RWPE2 (cell line): ENCODE measurements around the gene CFAP90.

Experiments used
- ATAC-seq: fragments of 200-7000 bp; cut with Tn5 transposase; 3 replicates; pipeline ENCODE4 v1.9.1; 2021; ENCODE audit warnings: low read depth
- DNase-seq: peaks from one replicate; pipeline ENCODE4 v3.0.0-alpha.2; 2020; ENCODE audit warnings: low spot score
- H3K27ac ChIP-seq: fragments of 450-650 bp; 2 replicates; pipeline ENCODE4 v1.5.1; 2017; ENCODE audit warnings: mild to moderate bottlenecking; ENCODE audit not compliant: poor library complexity, severe bottlenecking
- H3K27me3 ChIP-seq: fragments of 250-450 bp; sonication (Bioruptor Pico); 2 replicates; pipeline ENCODE4 v1.5.1; 2021; ENCODE audit warnings: mild to moderate bottlenecking, moderate library complexity; ENCODE audit not compliant: insufficient read depth, poor library complexity, severe bottlenecking
- H3K36me3 ChIP-seq: fragments of 250-450 bp; sonication (Bioruptor Pico); 2 replicates; pipeline ENCODE4 v1.5.1; 2020; ENCODE audit warnings: low read depth, mild to moderate bottlenecking, moderate library complexity
- H3K4me1 ChIP-seq: fragments of 250-450 bp; sonication (Bioruptor Pico); 2 replicates; pipeline ENCODE4 v1.5.1; 2021; ENCODE audit warnings: mild to moderate bottlenecking, moderate library complexity; ENCODE audit not compliant: insufficient read depth, poor library complexity, severe bottlenecking
- H3K4me3 ChIP-seq: fragments of 250-450 bp; sonication (Bioruptor Pico); 2 replicates; pipeline ENCODE4 v1.5.1; 2021; ENCODE audit warnings: mild to moderate bottlenecking, moderate library complexity; ENCODE audit not compliant: severe bottlenecking
- H3K9me3 ChIP-seq: fragments of 250-450 bp; sonication (Bioruptor Pico); 2 replicates; pipeline ENCODE4 v1.5.1; 2021; ENCODE audit warnings: mild to moderate bottlenecking, moderate library complexity; ENCODE audit not compliant: severe bottlenecking
- CTCF ChIP-seq: fragments of 450-650 bp; IDR thresholded peaks from one replicate; pipeline ENCODE4 v1.5.1; 2017; ENCODE audit warnings: mild to moderate bottlenecking, moderate library complexity; ENCODE audit not compliant: poor library complexity, severe bottlenecking

The CFAP90 gene

GRCh38 chr5:7823594-7823993, 27.3 kb downstream of the CFAP90 start:
- no peaks in the 10 kb centered on the region for H3K27me3 ChIP-seq
- no peak for ATAC-seq
- DNase-seq: no peak

GRCh38 chr5:7822449-7822848, 28.5 kb downstream of the CFAP90 start:
- Histone ChIP-seq H3K36me3 (no peaks in the 10 kb centered on the region), H3K27me3 (peaks cover 3% of the 10 kb centered on the region), H3K4me1 (no peaks in the 10 kb centered on the region), H3K9me3 (no peaks in the 10 kb centered on the region), H3K27ac (no peak overlapping the region), H3K4me3 (no peak overlapping the region)
- ATAC-seq (no peak), DNase-seq (no peak)
- TF ChIP-seq CTCF: no peak

More at GRCh38 chr5:7823594-7823993, 27.3 kb downstream of the CFAP90 start:
- H3K36me3 ChIP-seq: no peaks in the 10 kb centered on the region
- H3K4me3 ChIP-seq: no peak overlapping the region
- H3K27ac ChIP-seq: no peak overlapping the region
- no peak for TF ChIP-seq CTCF
- no peaks in the 10 kb centered on the region for H3K9me3 ChIP-seq
- H3K4me1 ChIP-seq: no peaks in the 10 kb centered on the region

- Histone ChIP-seq H3K4me1 (no peaks in the 10 kb centered on the region), H3K4me3 (no peak overlapping the region), H3K27me3 (peaks cover 10% of the 10 kb centered on the region), H3K27ac (no peak overlapping the region), H3K36me3 (no peaks in the 10 kb centered on the region), H3K9me3 (no peaks in the 10 kb centered on the region)
- 0 out of 3 replicates have a peak, but pooled peaks have one; percentile 11 for ATAC-seq
- TF ChIP-seq CTCF: peak; percentile 68
- DNase-seq: no peak
Measured at GRCh38 chr5:7816535-7816901, 34.4 kb downstream of the CFAP90 start.

- no peak for DNase-seq
- no peaks in the 10 kb centered on the region for H3K36me3 ChIP-seq
- H3K4me3 ChIP-seq: no peak overlapping the region
- peaks cover 10% of the 10 kb centered on the region for H3K27me3 ChIP-seq
- peak; percentile 90 for ATAC-seq
- H3K9me3 ChIP-seq: no peaks in the 10 kb centered on the region
- peak; percentile 87 for TF ChIP-seq CTCF
- H3K4me1 ChIP-seq: no peaks in the 10 kb centered on the region
- no peak overlapping the region for H3K27ac ChIP-seq
Measured at GRCh38 chr5:7815892-7816534, 34.9 kb downstream of the CFAP90 start.

- peaks cover 10% of the 10 kb centered on the region for H3K27me3 ChIP-seq
- ATAC-seq (no peak), DNase-seq (no peak)
- H3K36me3 ChIP-seq: no peaks in the 10 kb centered on the region
- no peaks in the 10 kb centered on the region for H3K4me1 ChIP-seq
- H3K4me3 ChIP-seq: no peak overlapping the region
- no peak for TF ChIP-seq CTCF
- H3K9me3 ChIP-seq: no peaks in the 10 kb centered on the region
- H3K27ac ChIP-seq: no peak overlapping the region
Measured at GRCh38 chr5:7814816-7815215, 36.1 kb downstream of the CFAP90 start.
